HG02981 (cell line): ENCODE measurements around the gene PLEKHA6.

Experiments
- ATAC-seq: cut with Tn5 transposase; IDR thresholded peaks from one replicate; pipeline ENCODE4 v1.9.1; 2021; ENCODE audit warnings: mild to moderate bottlenecking, moderate library complexity; ENCODE audit not compliant: unreplicated experiment

Gene PLEKHA6

DNA sequence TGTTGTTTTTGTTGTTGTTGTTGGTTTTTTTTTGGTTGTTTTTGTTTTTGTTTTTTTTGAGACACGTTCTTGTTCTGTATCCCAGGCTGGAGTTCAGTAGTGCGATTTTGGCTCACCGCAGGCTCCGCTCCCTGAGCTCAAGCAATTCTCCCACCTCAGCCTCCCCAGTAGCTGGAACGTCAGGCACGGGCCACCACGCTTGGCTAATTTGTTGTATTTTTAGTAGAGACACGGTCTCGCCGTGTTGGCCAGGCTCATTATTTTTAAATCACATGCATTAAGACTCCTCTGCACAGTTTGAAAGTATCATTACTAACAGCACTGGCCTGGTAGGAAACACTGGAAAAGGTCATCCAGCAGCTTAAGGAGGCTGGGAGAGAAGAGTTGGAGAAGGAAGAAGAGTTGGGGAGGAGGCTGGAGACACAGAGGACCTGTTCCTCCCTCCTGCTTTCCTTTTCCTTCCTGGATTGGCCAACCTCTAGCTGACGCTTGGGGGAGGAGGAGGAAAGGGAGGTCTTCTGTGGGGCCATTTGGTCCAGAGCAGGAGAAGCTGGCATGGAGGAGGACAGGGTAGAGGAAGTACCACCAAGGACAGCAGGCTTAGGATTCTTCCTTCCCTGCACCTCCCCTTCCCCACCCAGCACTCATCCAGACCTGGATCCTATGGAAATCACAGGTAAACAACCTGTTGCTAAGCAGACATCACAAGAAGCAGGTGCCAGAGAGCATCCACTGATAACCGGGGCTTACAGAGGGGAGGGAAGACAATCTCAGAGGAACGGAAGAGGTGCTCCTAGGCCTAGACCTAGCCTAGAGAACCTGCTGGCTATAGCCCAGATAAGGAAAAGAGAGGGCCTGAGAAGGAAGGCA is 74.1 kb downstream of the PLEKHA6 start:
- ATAC-seq = no peak

DNA sequence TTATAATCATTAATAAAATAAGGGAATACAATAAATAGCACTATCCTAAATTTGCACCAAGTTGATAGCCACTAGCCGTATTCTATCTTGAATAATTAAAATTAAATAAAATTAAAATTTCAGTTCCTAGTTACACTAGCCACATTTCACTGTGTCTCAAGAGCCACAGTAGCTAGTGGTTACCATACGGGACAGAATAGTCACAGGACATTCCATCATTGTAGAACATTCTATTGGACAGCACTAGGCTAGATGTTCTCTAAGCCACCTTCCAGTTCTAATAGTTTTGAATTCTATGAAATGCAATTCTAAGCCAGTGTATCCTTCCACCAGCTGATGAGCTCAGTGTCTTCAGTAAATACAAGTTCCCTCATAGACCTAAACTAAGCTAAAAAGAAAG is 74.8 kb downstream of the PLEKHA6 start:
- ATAC-seq = no peak

DNA sequence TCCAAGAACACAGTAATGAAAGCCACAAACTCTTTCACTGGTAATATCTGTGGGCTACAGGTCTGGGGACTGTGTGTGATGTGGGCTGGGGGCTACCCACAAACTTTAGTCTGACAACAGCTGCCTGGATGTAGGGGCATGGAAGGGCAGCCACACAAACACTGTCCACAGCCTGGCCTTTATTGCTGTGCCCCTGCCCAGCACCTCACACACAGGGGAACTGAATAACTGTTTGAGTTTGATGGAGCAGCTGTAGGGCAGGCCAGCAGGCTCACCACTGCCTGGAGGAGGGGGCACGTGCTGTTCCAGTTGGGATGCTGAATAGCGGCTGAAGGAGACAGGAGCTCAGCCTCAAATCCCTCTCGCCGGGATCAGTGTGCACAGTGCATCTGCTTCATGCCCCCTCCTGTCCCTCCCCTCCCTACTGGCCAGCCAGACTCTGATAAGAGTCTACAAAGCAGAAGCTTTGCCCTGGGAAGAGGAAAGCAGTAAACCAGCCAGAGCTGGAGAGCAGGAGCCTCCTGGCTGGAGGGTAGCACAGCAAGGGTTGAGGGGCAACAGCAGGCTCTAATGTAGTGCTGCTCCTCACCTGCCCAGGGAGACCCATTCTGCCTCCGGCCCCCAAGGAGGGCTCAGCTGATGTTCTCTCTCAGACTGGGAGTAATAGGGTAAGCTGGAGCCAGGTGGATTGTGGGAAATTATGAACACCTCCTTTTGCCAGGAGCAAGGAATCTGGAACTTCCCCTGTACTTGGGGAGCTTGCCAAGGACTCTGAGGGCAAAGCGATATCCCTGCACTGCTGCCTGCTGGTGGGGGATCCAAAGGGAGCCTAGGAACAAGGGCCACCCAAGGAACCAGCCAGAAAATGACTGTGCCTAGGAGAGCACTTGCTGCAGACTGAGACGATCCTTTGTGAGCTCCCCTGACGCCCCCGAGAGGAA is 75.7 kb downstream of the PLEKHA6 start:
- ATAC-seq = no peak

DNA sequence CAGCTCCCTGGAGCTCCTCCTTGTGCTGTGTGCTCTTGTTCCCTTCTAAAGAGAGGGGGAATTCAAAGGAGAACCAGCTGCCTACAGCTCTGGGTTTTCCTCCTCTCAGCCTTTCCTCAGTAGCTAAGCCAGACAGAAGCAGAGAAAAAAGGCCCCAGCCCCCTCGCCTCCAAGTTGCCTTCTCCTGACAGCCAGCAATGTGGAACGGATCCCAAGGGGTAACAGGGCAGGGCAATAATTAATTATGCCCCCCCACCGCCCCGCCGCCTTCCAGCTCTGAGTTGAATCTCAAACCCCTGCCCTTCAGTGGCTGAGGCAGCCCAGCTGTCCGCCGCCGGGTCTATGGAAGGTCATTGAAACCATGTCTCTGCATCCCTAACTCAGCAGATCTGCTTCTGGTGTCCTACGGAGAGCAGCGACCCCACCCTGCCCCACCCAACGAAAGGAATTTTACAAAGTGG is 76.9 kb downstream of the PLEKHA6 start:
- no peak for ATAC-seq

DNA sequence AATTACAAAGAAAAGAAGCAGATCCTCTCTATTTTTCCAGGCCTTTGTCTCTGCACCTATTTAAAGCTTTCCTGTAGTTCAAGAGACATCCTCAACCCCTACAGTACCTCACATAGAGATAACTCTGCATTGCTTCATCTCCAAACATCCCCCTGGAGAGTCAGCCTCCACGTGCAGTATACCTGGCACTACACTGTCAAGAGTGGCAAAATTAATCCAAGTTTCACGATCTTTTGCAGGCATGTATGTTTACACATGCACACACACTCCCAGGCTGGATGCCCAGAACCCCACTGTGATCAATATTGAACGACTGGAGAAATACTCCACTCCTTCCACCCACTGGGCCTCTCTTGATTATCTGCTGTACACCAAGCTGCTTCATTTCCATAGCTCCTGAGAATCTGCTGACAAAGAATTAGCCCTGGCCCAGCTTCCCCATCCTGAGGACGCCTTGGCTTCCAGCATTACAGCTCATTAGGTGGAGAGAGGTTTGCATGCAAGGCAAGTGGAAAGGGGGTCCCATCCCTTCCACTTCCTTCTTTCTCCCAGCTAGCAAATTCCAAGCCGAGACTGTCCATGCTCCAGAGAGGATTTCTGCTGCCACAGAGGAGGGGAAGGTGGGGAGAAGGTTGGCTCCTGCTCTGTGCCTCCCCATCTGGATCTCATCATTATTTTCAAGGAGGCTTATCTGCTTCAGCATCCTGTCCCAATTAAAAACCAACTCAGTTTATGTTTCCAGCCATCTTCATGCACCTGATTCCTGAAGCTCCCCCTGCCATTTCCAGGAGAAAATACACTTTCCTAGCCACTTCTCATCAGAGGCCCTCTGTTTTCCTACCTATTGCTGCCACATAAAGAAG is 79.4 kb downstream of the PLEKHA6 start:
- ATAC-seq = no peak

DNA sequence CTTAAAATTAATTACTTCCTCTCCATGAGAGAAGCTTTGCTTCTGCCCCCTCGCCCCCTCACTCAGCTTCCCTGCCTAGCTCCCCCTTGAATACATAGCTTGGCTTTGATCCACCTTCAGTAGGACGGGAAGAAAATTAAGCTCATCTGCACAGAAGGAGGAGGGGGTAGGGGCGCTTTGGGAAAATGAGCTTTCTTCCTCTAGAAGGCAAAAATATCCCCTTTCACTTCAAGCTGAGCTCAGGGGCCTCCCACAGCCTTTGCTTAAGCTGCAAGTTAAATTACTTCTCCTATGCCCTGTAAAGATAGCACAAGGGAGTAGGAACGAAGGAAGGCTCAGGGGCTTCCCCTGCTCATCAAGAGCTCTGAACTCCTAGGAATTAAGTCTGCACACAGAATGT is 80.8 kb downstream of the PLEKHA6 start:
- ATAC-seq = no peak

DNA sequence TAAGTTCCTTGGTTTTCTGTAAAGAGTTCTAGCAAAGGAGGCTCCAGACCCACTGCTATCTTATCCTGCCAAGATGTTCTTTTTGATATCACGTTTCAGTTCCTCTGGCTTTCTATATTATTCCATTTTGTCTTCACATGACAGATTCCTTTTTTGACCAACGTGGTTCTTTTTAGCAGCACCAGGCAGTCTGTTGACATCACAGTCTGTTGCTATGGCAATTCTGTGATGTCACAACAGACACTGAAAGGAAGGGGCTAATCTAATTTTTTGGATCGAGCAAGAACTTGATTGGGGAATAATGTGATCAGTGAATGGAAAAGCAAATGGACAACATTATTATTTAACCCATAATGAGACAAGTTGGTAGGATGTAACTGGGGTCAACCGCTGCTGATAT is 81.5 kb downstream of the PLEKHA6 start:
- ATAC-seq = no peak

DNA sequence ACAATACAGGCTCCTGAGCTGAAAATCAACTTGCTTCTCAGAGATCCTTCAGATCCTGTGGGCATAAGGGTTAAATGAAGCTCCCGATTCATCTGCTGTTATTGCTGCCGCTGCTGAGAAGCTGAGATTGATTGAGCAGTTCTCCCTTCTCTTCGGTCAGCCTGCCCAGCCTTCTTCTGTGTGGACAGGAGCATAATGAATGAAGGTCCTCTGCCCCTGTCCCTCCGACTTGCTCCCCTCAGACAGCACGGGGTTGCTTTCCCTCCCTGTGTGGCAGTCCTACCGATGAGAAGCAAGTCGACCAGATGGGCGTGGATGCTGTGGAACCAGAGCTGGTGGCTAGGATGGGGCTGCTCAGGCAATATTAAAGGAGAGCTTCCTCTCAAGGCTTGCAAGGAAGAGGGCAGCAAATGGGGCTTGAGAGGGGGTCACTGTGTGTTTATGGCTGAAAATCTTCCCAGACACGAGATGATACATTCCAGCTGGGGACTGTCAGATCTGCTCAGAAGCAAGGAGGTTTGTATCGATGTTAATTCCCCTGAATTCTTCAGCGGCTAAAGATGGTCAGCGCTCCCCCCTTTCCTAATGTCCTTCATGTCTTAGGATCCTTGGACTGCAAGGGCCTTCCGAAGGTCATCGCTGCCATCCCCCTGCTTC is 82.0 kb downstream of the PLEKHA6 start:
- no peak for ATAC-seq

DNA sequence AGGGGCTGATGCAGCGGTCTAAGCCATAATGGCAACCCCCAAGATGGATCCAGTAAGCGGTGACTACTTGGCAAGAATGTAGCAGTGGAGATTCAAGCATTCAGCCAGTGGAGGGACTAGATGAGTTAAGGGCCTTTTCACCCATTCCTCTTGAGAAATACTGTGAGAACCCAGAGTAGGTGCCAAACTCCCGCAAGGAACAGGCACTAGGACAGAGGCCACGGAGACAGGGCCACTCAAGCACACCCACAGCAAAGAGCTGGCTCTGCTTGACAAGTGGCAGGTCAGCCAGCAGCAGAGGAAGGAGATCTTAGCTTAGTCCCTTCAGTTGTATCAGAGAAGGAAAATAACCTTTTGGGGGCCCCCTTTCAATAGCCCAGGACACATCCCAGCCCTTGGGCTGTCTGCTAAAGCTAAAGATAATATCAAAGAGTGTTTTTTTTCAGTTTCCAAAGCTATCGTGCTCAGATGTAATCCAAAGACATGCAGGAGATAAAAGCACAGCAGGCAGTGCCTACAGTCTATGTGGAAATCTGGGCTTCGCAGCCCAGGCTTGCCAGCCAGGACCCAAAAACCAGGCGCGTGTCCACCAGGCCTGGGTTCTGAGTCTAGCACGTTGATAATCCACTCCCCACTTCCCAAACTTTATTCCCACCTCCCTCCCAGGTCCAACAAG is 83.9 kb downstream of the PLEKHA6 start:
- no peak for ATAC-seq

DNA sequence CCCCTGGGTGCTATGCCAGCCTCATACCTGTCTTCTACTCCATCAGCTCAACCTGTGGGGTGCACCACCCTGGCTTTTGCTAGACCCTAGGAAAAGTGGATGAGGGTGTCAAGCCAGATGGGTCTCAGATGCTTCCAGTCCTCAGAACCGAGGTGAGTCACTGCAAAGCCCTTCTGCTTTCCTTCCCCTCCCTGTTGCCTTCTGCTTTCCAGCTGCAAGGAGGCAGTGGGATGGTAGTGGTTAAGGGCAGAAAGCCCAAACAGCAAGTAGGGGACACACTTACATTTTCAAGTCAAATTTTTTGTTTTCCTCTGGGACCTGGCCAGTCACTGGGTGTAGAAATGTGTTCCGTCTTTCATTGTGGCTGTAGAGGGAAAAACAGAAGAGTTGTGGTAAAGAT is 85.3 kb downstream of the PLEKHA6 start:
- ATAC-seq = no peak

DNA sequence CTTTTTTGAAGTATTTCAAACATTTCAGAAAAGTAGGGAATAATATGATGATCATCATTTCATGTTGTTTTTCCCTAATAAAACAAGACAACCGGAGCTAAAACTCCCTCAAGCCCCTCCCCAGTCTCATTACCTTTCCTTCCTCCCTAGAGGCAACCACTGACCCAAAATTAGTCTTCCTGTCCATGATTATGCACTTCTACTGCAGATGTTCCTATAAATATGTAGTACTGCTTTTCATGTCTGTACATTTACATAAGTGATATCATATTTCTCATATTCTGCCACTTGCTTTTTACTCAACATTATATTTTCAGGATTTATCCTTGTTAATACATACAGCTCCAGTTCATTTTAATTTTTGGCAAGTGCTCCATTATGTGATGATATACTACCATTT is 87.2 kb downstream of the PLEKHA6 start:
- no peak for ATAC-seq

DNA sequence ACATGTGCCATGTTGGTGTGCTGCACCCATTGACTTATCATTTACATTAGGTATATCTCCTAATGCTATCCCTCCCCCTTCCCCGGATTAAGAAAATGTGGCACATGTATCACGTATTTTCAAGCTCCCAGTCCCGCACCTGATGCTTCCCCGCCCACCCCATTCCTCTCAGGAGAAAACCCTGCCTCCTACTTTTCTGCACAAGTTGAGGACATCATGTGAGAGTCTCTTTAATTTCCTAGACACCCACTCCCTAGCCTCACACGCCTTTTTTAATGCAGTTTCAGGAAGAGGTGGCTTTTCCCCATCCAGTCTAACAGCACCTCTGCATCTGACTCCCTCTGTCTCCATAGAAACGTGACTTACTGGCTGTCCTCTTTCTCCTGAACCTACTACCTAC is 87.8 kb downstream of the PLEKHA6 start:
- ATAC-seq = no peak

DNA sequence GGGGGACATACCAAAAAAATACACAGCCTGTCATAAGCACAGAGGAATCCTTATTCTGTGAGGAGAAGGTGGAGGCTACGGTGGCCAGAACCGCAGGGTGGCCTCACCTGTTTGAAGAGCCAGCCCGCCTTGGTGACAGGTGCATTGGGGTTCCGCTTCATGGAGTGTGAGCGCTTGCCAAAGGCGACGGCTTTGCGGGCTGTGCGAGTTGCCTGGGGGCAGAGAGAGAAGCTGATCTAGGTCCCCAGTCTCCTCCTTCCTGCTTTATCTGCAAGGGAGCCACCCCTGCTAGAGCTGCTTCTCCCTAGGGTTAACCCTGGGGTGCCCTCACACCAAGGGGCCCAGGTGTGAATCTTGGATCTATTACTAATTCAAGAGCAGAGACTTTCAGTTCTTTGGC is 91.6 kb downstream of the PLEKHA6 start:
- no peak for ATAC-seq

DNA sequence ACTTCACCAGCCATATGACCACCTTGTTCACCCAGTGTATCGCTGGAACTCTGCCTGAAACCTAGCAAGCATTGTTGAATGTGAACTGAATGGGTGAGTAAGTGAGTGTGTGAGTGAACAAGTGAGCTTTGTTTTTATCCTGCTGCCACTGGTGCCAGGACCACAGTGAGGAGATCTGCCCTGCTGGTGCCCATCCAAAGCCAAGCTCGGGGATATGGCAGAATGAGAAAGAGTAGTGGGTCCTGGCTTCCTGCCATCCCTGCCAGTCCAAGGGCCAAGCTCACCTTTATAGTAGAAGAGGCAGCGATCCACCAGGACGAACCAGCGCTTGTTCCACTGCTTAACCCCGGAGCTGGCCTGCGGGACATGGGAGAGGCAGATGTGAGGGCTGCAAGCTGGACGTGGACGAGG is 92.5 kb downstream of the PLEKHA6 start:
- ATAC-seq = no peak

DNA sequence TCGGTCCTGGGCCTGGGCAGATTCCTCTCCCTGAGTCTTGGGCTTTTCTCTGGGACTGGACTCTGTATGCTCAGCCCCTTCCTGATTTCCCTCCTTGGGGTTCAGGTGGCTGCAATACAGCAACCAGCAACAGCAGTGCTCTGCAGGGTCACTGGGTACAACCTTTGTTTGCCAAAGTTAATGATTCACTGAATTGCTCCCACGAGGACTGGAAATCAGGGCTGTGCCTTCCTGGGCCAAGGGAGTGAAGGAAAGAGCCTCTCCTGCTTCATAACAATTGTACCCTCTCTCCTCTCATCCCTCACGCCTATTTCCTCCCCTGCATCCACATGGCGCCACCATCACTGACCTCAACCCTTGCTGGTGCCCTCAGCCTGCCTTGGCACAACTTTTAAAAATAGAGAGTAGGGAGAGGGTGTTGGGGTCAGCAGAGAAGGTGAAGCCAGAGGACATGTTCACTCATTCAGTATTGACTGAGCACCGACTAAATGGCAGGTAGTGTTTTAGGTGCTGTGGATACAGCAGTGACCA is 93.2 kb downstream of the PLEKHA6 start:
- no peak for ATAC-seq

DNA sequence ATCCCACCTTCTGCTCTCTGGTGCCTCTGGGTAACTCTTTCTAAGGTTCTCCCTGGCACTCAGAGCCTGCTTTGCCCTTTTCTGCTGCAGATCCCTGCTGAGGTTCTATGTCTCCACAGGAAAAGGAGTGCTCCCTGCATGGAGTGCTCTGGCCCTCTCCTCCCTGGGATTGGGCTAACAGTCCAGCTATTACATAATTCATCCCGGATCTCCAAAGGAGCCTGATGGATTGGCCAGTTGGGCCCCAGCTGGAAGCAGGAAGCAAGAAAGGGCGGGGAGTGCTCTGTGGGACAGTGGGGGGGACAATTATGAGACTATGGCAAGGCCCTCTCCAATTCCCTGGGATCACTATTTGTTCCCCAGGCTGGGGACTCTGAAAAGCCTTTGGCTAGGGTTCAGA is 94.1 kb downstream of the PLEKHA6 start:
- no peak for ATAC-seq

DNA sequence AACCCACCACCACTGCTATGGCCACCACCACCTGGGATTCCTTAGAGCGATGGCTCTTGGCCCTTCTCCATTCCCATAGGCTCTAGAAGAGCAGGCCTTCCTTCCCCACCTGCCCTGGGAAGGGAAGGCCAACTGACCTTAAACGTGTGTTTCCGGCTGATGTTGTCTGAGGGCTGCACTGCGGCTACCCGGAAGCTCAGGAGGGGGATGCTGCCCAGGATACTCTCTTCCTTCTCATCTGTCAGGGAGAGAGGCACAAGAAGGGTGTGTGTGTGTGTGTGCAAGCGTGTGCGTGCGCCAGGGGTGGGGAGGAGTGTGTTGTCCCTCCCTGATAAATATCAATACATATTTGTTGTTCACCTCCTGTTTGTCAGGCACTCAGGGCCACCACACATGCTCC is 94.9 kb downstream of the PLEKHA6 start:
- ATAC-seq = no peak

DNA sequence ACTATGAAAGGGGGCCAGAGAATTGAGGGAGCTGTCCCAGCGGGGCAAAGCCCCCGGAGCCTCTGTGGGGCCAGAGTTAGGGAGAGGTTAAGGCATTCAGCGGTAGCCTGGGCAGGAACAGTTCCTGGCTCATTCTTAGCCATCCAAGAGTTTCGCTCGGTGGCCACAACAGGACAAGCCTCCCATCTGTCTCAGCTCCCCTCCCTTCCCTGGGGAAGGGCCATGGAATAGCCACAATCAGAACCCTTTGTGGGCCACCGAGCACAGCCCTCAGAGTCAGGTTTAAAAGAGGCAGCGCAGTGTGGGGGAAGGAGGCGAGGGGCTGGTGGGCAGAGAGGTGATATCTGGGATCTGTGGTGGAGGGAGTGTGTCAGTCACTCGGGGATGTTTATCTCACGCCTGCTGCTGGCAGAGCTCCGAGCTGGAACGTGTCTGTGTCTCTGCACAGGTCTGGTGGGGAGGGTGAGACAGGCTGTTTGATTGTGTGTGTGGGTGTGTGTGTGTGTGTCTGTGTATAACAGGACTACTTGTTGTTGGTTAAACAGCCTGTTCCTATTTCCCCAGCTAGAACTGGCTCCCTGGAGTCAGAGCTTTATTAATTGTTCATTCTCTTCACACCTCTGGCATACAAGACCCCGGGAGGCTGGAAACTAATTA is 96.3 kb downstream of the PLEKHA6 start:
- ATAC-seq = no peak
